ENCODE data around the gene METTL25.
A peak's percentile ranks its signal among the peaks of the same experiment; 100 is the strongest.
"Not testable (repeated sequence)": the region's sequence is repeated elsewhere in the genome, so short reads cannot be mapped to it uniquely, and the experiment has no call there.

The METTL25 gene

GRCh38 chr12:82358200-82359114, at the start of gene METTL25, which contains the start of gene CCDC59:
Gene METTL25, plus strand, starts transcription at chr12:82358529. Its CDS starts 37 bp downstream, at chr12:82358566.
Gene CCDC59, minus strand, starts transcription at chr12:82358387. Its CDS starts 11 bp downstream, at chr12:82358376.
- peak; percentile 97 for DNase-seq

- no peak for DNase-seq
Measured at GRCh38 chr12:82314406-82314892, 43.9 kb upstream of the METTL25 start.

- no peak for DNase-seq
Measured at GRCh38 chr12:82319276-82319675, 39.1 kb upstream of the METTL25 start.

GRCh38 chr12:82325540-82326336, 32.6 kb upstream of the METTL25 start:
- DNase-seq: no peak

GRCh38 chr12:82326905-82327503, 31.3 kb upstream of the METTL25 start:
- DNase-seq: peak; percentile 29

GRCh38 chr12:82327861-82328260, 30.5 kb upstream of the METTL25 start:
- DNase-seq: no peak

- peak; percentile 99 for DNase-seq
Measured at GRCh38 chr12:82329508-82329907, 28.8 kb upstream of the METTL25 start.

GRCh38 chr12:82350161-82350560, 8.2 kb upstream of the METTL25 start:
- DNase-seq: no peak

- DNase-seq: no peak
Measured at GRCh38 chr12:82351390-82351789, 6.9 kb upstream of the METTL25 start.

GRCh38 chr12:82357340-82357739, 989 bp upstream of the METTL25 start:
- no peak for DNase-seq

GRCh38 chr12:82357845-82358199, 507 bp upstream of the METTL25 start:
- no peak for DNase-seq

GRCh38 chr12:82359115-82359478, 768 bp downstream of the METTL25 start:
- DNase-seq: peak; percentile 48

GRCh38 chr12:82360834-82361233, 2.5 kb downstream of the METTL25 start:
- DNase-seq: not testable (repeated sequence)

- no peak for DNase-seq
Measured at GRCh38 chr12:82361461-82361915, 3.2 kb downstream of the METTL25 start.

GRCh38 chr12:82363990-82364389, 5.7 kb downstream of the METTL25 start:
- DNase-seq: no peak

- no peak for DNase-seq
Measured at GRCh38 chr12:82366197-82366596, 7.9 kb downstream of the METTL25 start.

GRCh38 chr12:82375201-82375600, 16.9 kb downstream of the METTL25 start:
- DNase-seq: no peak

GRCh38 chr12:82378997-82379396, 20.7 kb downstream of the METTL25 start:
- DNase-seq: no peak

- DNase-seq: peak; percentile 6
Measured at GRCh38 chr12:82383930-82384552, 25.7 kb downstream of the METTL25 start.

GRCh38 chr12:82398879-82399278, 40.5 kb downstream of the METTL25 start:
- DNase-seq: no peak

GRCh38 chr12:82400819-82401218, 42.5 kb downstream of the METTL25 start:
- no peak for DNase-seq

GRCh38 chr12:82406651-82407050, 48.3 kb downstream of the METTL25 start:
- no peak for DNase-seq

GRCh38 chr12:82407481-82407880, 49.2 kb downstream of the METTL25 start:
- no peak for DNase-seq

All from COR-L47 (cell line).